GM18951 (cell line): ENCODE results near the gene BRWD1.
"Not testable (repeated sequence)": the region's sequence is repeated elsewhere in the genome, so short reads cannot be mapped to it uniquely, and the experiment has no call there.

Source experiments
- POLR2A ChIP-seq: IDR thresholded peaks from 4 replicates; pipeline ENCODE4 v1.6.1; 2011; ENCODE audit warnings: mild to moderate bottlenecking; ENCODE audit not compliant: insufficient read length, insufficient read depth; ENCODE audit errors: extremely low read depth
- in situ Hi-C: fragments of 300-500 bp; cut with MboI; formaldehyde crosslinking; loops from one replicate; pipeline ENCODE4 v1.12.0; 2022; ENCODE audit warnings: low sequenced_read_pairs, mixed read lengths, inconsistent platforms; ENCODE audit not compliant: unreplicated experiment

BRWD1 gene

GRCh38 chr21:39288987-39289386 is 24.4 kb downstream of the BRWD1 start:
- in situ Hi-C loops, result no loop called here

GRCh38 chr21:39282911-39283310 is 30.5 kb downstream of the BRWD1 start:
- in situ Hi-C loops, result no loop called here
- TF ChIP-seq POLR2A, result no peak

More at GRCh38 chr21:39288987-39289386, 24.4 kb downstream of the BRWD1 start:
- no peak for TF ChIP-seq POLR2A

- no peak for TF ChIP-seq POLR2A
- in situ Hi-C loops, result no loop called here
These were observed 31.6 kb downstream of the BRWD1 start for GRCh38 chr21:39281853-39282252.

GRCh38 chr21:39281207-39281606 is 32.2 kb downstream of the BRWD1 start:
- in situ Hi-C loops, result no loop called here
- no peak for TF ChIP-seq POLR2A

- TF ChIP-seq POLR2A, result no peak
These were observed 43.8 kb downstream of the BRWD1 start for GRCh38 chr21:39269620-39270019.

GRCh38 chr21:39265603-39266002 is 47.8 kb downstream of the BRWD1 start:
- in situ Hi-C loops, result no loop called here

More at GRCh38 chr21:39269620-39270019, 43.8 kb downstream of the BRWD1 start:
- in situ Hi-C loops, result no loop called here

GRCh38 chr21:39263372-39263771 is 50.1 kb downstream of the BRWD1 start:
- in situ Hi-C loops, result no loop called here
- TF ChIP-seq POLR2A, result no peak

More at GRCh38 chr21:39265603-39266002, 47.8 kb downstream of the BRWD1 start:
- TF ChIP-seq POLR2A, result no peak

- TF ChIP-seq POLR2A, result no peak
- in situ Hi-C loops, result no loop called here
These were observed 55.2 kb downstream of the BRWD1 start for GRCh38 chr21:39258207-39258606.

GRCh38 chr21:39251326-39251725 is 62.1 kb downstream of the BRWD1 start:
- TF ChIP-seq POLR2A, result no peak
- in situ Hi-C loops, result no loop called here

- no peak for TF ChIP-seq POLR2A
- in situ Hi-C loops, result no loop called here
These were observed 75.2 kb downstream of the BRWD1 start for GRCh38 chr21:39238275-39238674.

GRCh38 chr21:39232861-39233291 is 80.6 kb downstream of the BRWD1 start:
- TF ChIP-seq POLR2A, result no peak

GRCh38 chr21:39224930-39225329 is 88.5 kb downstream of the BRWD1 start:
- in situ Hi-C loops, result no loop called here
- no peak for TF ChIP-seq POLR2A

More at GRCh38 chr21:39232861-39233291, 80.6 kb downstream of the BRWD1 start:
- in situ Hi-C loops, result no loop called here

GRCh38 chr21:39221997-39222486 is 91.4 kb downstream of the BRWD1 start:
- in situ Hi-C loops, result no loop called here
- no peak for TF ChIP-seq POLR2A

- TF ChIP-seq POLR2A, result no peak
- in situ Hi-C loops, result no loop called here
These were observed 92.0 kb downstream of the BRWD1 start for GRCh38 chr21:39221282-39221996.

GRCh38 chr21:39220875-39221274 is 92.6 kb downstream of the BRWD1 start:
- in situ Hi-C loops, result not testable (repeated sequence)
